HepG2 (cell line): ENCODE data around the gene MGAT1.

Source experiments
- EZH2 ChIP-seq: conservative IDR thresholded peaks from 2 replicates; pipeline ENCODE4 v1.6.1; 2012; ENCODE audit warnings: mild to moderate bottlenecking, low read depth, low read length, moderate library complexity
- HBP1 ChIP-seq: IDR thresholded peaks from 2 replicates; pipeline ENCODE4 v1.6.1; 2016; ENCODE audit warnings: low read depth, control low read depth

- no peak for TF ChIP-seq HBP1 (CRISPR knock-in tag)
- no peak for TF ChIP-seq EZH2
These were observed 20.7 kb upstream of the MGAT1 start for GRCh38 chr5:180823346-180823745.
